ENCODE data around the gene RTP1. TPM values are rescaled to one million over a fixed set of nuclear protein-coding genes. Genes with fewer than 3 reads are reported as not detected.

RTP1 gene, protein sequence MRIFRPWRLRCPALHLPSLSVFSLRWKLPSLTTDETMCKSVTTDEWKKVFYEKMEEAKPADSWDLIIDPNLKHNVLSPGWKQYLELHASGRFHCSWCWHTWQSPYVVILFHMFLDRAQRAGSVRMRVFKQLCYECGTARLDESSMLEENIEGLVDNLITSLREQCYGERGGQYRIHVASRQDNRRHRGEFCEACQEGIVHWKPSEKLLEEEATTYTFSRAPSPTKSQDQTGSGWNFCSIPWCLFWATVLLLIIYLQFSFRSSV
- not detected in 5 replicates for total RNA-seq (2022; extraction: Qiagen RNA extraction; ENCODE audit: low read depth)

DNA sequence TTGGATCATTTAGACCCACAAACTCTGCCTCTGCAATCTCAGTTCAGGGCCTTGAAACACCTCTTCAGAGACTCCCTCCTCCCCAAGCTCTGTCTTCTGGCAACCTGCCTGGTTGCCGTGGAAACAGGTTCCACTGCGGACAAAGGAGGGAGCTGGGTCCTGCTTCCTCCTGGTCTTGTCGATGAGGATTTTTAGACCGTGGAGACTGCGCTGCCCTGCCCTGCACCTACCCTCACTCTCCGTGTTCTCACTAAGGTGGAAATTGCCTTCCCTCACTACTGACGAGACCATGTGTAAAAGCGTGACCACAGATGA, at the start of gene RTP1:
Gene RTP1, plus strand, starts transcription at position 152 of the 315 bp plus-strand sequence. Its CDS starts 30 bp downstream, at position 182.

Other genes starting within 250 kb of the RTP1 start
- gene RPL39L, start 58.0 kb upstream of the RTP1 start, total RNA-seq (2022; extraction: Qiagen RNA extraction; ENCODE audit: low read depth): 44.8 to 52.1 TPM (median 49.9 TPM) in 5 replicates
- gene MASP1, start 94.3 kb downstream of the RTP1 start, total RNA-seq (2022; extraction: Qiagen RNA extraction; ENCODE audit: low read depth): 0.03 to 0.28 TPM in 2 of 5 replicates, not detected in the others
- not detected in 5 replicates for gene RTP4, start 170.9 kb downstream of the RTP1 start, total RNA-seq (2022; extraction: Qiagen RNA extraction; ENCODE audit: low read depth)